ENCODE data around the gene SLC25A18. TPM values are rescaled to one million over a fixed set of nuclear protein-coding genes. Genes with fewer than 3 reads are reported as not detected.
A peak's percentile ranks its signal among the peaks of the same experiment; 100 is the strongest.

SLC25A18 gene
- total RNA-seq, 2 donors from 2014 or later = not detected

DNA sequence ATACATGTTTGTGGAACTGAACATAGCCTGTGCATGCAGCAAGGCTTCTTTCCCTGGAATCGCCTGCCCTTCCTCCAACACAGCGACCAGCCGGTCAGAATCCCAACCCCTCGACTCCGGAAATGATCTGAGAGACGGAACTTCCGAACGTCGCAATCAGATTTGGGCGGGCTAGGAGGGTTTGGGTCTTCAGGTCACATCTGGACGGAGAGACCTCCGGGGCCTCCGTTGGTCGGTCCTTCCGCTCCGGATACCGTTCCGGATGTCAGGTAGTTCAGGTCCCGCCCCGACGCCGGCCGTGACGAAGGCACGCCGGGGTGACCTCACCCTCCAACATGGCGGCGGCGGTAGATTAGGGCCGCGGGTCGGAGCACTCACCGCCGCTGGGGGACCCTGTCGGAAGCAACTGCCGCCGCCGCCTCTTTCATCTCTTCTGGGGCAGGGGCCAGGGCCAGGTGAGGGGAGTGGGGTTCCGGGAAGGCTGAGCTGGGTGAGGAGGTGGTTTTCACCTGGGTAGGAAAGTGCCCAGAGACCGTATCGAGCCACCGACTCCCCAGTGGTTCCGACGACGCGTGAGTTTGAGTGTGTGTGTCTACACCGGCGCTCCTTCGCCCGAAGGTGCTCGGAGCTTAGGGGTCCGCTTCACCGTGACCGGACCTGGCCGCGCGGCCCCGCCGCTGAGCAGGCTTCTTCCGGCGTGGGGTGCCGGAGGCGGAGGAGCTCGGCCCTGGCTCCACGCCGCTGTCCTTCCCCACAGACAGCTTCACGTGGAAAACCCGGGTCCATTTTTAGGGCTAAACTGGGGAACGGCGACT, 75.3 kb downstream of the SLC25A18 start, which contains the start of gene BCL2L13:
BCL2L13 (plus strand) TSS at position 326 of the 815 bp plus-strand sequence. CDS start 16,955 bp downstream, outside the sequence.
- no peaks in the 10 kb centered on the region for H3K9me3 Mint-ChIP-seq
- ATAC-seq (replicated peaks) = peak; percentile 99
- H3K4me1 Mint-ChIP-seq = peaks cover 7% of the 10 kb centered on the region
- H3K4me3 Mint-ChIP-seq = peak within 1 kb of the TSS; percentile 86
- H3K27ac Mint-ChIP-seq = peak within 1 kb of the TSS; percentile 89
- H3K36me3 Mint-ChIP-seq (ENCODE audit: low read depth) = peaks cover 17% of the 10 kb centered on the region
- no peaks in the 10 kb centered on the region for H3K27me3 Mint-ChIP-seq

GRCh38 chr22:17639247-17639741, 76.0 kb downstream of the SLC25A18 start:
- H3K9me3 Mint-ChIP-seq = no peaks in the 10 kb centered on the region
- peaks cover 17% of the 10 kb centered on the region for H3K36me3 Mint-ChIP-seq (ENCODE audit: low read depth)
- peak overlapping the region; percentile 86 for H3K4me3 Mint-ChIP-seq
- no peak for ATAC-seq (replicated peaks)
- H3K27me3 Mint-ChIP-seq = no peaks in the 10 kb centered on the region
- peaks cover 7% of the 10 kb centered on the region for H3K4me1 Mint-ChIP-seq
- peak overlapping the region; percentile 89 for H3K27ac Mint-ChIP-seq

Other genes starting within 250 kb of the SLC25A18 start
- under 1 TPM; 0.06 to 0.19 TPM for gene CECR2, start 194.0 kb upstream of the SLC25A18 start, total RNA-seq
- 10 to 100 TPM; 73.2 to 97.1 TPM for gene ATP6V1E1, start 65.3 kb downstream of the SLC25A18 start, total RNA-seq
- gene BCL2L13, start 75.3 kb downstream of the SLC25A18 start, total RNA-seq = 10 to 100 TPM; 25.1 to 31.4 TPM
- gene BID, start 211.0 kb downstream of the SLC25A18 start, total RNA-seq = 10 to 100 TPM in 1 of 2 donors, 1 to 10 TPM in 1; 6.2 to 19.2 TPM